Right cardiac atrium (tissue), 5 donors: Measurements from ENCODE around the gene NBPF1. TPM values are rescaled to one million over a fixed set of nuclear protein-coding genes. Genes with fewer than 3 reads are reported as not detected.
A peak's percentile ranks its signal among the peaks of the same experiment; 100 is the strongest.
"Not testable (repeated sequence)": the region's sequence is repeated elsewhere in the genome, so short reads cannot be mapped to it uniquely, and the experiment has no call there.

Source experiments
- ATAC-seq, 2 donors: fragments of 200-7000 bp; cut with Tn5 transposase; one replicate each; pipeline versions ENCODE4 v1.8.0 to v1.9.1; 2020; ENCODE audit warnings: moderate library complexity in 2 of 2, mild to moderate bottlenecking in 1 of 2
- DNase-seq, 3 donors: peaks; one replicate each; pipeline ENCODE4 v3.0.0-alpha.2; 2020
- H3K27ac ChIP-seq: one replicate; pipeline ENCODE4 v1.5.1; 2013; ENCODE audit warnings: mild to moderate bottlenecking, low read length, control low read depth, moderate library complexity
- H3K27me3 ChIP-seq: one replicate; pipeline ENCODE4 v1.6.1; 2013; ENCODE audit not compliant: control insufficient read depth, insufficient read depth
- H3K4me1 ChIP-seq: one replicate; pipeline ENCODE4 v1.6.1; 2013; ENCODE audit warnings: low read length; ENCODE audit not compliant: control insufficient read depth, insufficient read depth
- H3K4me3 ChIP-seq: one replicate; pipeline ENCODE4 v1.5.1; 2013; ENCODE audit warnings: low read length, control low read depth
- H3K9me3 ChIP-seq: one replicate; pipeline ENCODE4 v1.6.1; 2013; ENCODE audit warnings: low read length; ENCODE audit not compliant: control insufficient read depth
- WGBS: extraction: QIAGEN DNeasy Blood & Tissue Kit; methylation state at CpG from one replicate; pipeline ENCODE4 v1.1.7; 2013; 5-methylcytosine and 5-hydroxymethylcytosine counted together
- intact Hi-C, 4 donors: fragments of 100-400 bp; cut with DNase I; formaldehyde crosslinking; loops; one replicate each; pipeline versions ENCODE4 v1.11.0 to v1.14.0; 2022 to 2023
- polyA plus RNA-seq: library from polyadenylated mRNA; stranded (reverse); fragments of 200-250 nt; gene quantifications from one replicate; pipeline ENCODE4 v1.2.3, GENCODE V29; 2013
- total RNA-seq, 4 donors: library from RNA; stranded (reverse); fragmentation: NEBNext Ultra II Directional; extraction: Animal tissue kit (Norgen Biotek cat#: 25700); gene quantifications; one replicate each; pipeline ENCODE4 v1.2.1, GENCODE V29; 2021
- donor health status: healthy with polysubstance abuse.
- donor health status: DM: no; HTN: yes; CAD: no.
- donor health status: DM: no; HTN: no; CAD: no.
- donor health status: DM: no; HTN: yes; CAD: no; lungs with severe emphysema.
- donor health status: DM: yes; HTN: yes; CAD: no.

NBPF1 gene
- total and polyA plus RNA-seq, 5 donors: 6.5 to 18.7 (median 15.6) TPM

DNA sequence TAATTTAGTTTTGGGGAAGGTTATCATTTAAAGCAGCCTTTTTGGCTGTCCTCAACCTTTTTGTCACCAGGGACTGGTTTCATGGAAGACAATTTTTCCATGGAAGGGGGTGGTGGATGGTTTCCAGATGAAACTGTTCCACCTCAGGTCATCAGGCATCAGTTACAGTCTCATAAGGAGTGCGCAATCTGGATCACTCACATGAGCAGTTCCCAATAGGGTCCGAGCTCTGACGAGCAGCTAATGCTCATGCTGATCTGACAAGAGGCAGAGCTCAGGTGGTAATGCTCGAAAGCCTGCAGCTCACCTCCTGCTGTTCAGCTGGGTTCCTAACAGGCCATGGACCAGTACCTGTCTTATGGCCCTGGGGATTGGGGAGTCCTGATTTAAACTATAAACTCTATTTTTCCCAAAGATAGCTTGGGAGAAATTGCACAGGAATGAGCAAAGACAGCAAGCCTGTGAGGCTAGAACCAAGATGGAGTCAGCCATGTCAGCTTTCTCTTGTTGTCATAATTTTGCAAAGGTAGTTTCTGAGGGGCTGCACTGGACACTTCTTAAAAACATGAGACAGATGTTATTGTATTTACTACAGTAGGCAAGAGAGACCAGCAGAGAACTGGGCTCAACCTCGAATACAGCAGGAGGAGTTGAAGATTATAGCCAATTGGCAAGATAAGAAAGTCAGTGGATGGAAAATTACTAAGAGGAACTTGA, 96.5 kb downstream of the NBPF1 start:
- H3K27me3 ChIP-seq, DNase-seq, H3K9me3 ChIP-seq, H3K4me1 ChIP-seq, H3K27ac ChIP-seq, intact Hi-C loops, H3K4me3 ChIP-seq, ATAC-seq: not testable (repeated sequence)
- 66% methylated on average over 5 of the region's 5 CpGs for WGBS

DNA sequence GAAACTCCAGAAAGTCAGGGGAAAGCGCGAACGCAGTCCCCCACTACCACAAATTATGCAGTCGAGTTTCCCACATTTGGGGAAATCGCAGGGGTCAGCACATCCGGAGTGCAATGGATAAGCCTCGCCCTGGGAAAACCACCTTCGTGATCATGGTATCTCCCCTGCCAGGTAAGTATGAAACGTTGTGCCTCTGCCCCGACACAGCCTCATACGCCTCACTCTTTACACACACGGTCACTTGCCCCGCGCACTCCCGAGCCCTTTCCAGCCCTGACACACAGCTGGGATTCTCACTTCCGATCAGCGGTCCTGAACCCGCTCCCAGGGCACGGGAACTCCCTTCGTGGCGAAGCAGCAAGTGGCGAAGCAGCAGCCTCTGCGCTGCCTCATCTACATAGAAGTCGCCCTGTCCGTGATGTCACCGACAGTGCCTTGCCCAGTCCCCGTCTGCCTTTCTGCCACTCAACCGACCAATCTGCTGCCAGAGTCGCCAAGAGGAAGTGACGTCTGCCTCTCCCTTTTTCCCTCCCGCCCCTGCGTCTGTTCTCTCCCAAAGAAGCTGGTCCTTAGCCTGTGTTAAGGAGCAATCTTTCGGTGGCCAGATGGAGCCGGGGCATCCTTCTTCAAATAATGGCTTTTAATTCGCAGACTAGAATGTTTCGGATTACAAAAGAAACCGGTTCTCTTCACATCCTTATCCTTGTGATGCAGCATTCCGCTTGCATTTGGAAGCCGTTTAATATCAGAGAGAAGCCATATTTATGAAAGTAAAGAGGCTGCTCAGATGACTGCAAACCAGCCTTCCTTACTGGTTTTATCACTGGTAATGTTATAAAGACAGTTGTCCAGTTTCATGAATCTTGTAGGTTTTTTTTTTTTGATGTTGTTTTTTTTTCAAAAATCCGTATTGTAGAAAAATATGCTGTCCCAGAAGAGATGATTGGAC, 99.0 kb downstream of the NBPF1 start, which contains the start of gene RNU1-1:
RNU1-1 (minus strand) TSS at position 179 of the 949 bp plus-strand sequence.
- H3K9me3 ChIP-seq, intact Hi-C loops, H3K27me3 ChIP-seq, H3K4me1 ChIP-seq: not testable (repeated sequence)
- peak; percentile 70 to 81 for ATAC-seq
- Histone ChIP-seq H3K27ac (peak within 1 kb of the TSS; percentile 98), H3K4me3 (peak within 1 kb of the TSS; percentile 56)
- WGBS: 1% methylated on average over 37 of the region's 40 CpGs
- peak; percentile 80 to 88 (median 87) for DNase-seq

DNA sequence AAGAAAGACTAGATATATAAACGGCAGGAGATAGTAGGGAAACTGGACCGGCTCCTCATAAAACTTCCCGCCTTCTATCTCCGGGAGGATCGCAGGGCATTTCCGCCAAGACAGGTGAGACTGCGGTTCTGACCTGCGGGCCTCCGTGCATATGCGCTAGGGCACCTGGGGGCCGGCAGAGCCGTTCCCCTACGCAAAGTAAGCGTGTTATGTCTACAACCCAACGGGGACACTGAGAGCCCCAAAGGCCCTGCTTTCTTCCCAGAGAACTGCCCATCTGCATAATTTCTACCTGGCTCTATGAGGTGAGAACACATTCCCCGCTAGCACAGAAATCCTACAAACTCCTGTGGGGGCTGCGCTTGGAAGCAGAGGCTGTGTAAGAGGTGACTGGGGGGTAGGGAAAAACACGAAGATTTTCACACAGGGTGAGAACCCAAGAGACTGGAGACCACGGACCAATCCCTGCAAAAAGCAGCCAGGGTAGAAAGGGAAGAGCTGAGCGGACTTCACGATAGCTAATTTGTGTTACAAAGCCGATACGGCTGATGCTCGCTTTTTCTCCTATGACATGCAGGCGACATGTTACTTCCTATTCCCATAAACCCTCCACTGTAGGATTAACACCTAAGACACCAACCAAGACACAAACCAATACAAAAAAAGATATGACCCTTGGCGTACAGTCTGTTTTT, 99.8 kb downstream of the NBPF1 start:
- intact Hi-C loops, H3K4me3 ChIP-seq, H3K9me3 ChIP-seq, H3K4me1 ChIP-seq, H3K27me3 ChIP-seq: not testable (repeated sequence)
- 11% methylated on average over 26 of the region's 26 CpGs for WGBS
- ATAC-seq (peak; percentile 98 to 99), DNase-seq (peak in 1 of 3 donors; percentile 48)
- H3K27ac ChIP-seq: peak overlapping the region; percentile 81

DNA sequence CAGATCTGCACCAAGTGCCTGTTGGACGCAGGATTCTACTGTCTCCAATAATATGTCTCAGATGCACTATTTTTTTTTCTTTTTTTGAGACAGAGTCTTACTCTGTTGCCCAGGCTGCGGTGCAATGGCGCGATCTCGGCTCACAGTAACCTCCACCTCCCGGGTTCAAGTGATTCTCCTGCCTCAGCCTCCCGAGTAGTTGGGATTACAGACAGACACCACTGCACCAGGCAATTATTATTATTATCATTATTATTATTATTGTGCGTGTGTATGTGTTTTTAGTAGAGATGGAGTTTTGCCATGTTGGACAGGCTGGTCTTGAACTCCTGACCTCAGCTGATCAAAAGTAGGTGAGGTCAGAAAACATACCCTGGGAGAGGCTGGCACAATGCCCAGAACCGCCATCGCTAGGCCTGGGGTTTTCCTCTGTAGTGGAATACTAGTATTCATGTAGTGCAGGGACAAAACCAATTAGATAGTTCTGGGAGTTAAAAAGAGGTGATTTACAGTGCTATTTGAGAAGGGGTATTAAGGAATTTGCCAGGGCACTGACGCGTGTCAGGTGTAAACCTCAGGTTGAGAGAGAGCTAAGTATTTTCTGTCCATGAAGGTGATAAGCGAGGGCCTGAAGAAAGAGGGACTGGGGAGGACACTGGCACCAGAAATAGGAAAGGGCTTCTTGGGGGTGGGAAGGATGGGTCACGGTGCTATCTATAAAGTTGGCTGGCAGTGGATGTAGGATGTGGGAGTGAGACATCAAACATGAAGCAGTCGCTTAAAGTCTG, 100.5 kb downstream of the NBPF1 start:
- intact Hi-C loops, H3K9me3 ChIP-seq, H3K4me3 ChIP-seq, H3K27me3 ChIP-seq, H3K27ac ChIP-seq, H3K4me1 ChIP-seq: not testable (repeated sequence)
- ATAC-seq (peak in 1 of 2 donors; percentile 29), DNase-seq (peak in 1 of 3 donors; percentile 54)
- WGBS: 63% methylated on average over 14 of the region's 15 CpGs

Other genes starting within 250 kb of the NBPF1 start
- 100 to 1,000 TPM; 106 to 132 (median 109) TPM for gene SZRD1, start 246.3 kb downstream of the NBPF1 start, total RNA-seq
- 70.7 TPM for gene SZRD1, start 246.3 kb downstream of the NBPF1 start, polyA plus RNA-seq
- not detected for gene SPATA21, start 176.1 kb downstream of the NBPF1 start, total RNA-seq
- gene SPATA21, start 176.1 kb downstream of the NBPF1 start, polyA plus RNA-seq: 0.23 TPM
- gene NECAP2, start 172.8 kb downstream of the NBPF1 start, total RNA-seq: 10 to 100 TPM; 14.1 to 19.0 (median 18.1) TPM
- gene NECAP2, start 172.8 kb downstream of the NBPF1 start, polyA plus RNA-seq: 14.6 TPM
- gene RNU1-1, start 99.3 kb downstream of the NBPF1 start, total RNA-seq: 1,000 to 10,000 TPM; 3,675 to 8,578 (median 7,073) TPM
- not detected for gene RNU1-1, start 99.3 kb downstream of the NBPF1 start, polyA plus RNA-seq
- 1,000 to 10,000 TPM; 3,675 to 8,578 (median 7,073) TPM for gene RNU1-3, start 53.4 kb upstream of the NBPF1 start, total RNA-seq
- not detected for gene RNU1-3, start 53.4 kb upstream of the NBPF1 start, polyA plus RNA-seq
- gene RNU1-4, start 127.0 kb upstream of the NBPF1 start, total RNA-seq: 1,000 to 10,000 TPM; 3,675 to 8,578 (median 7,073) TPM
- not detected for gene RNU1-4, start 127.0 kb upstream of the NBPF1 start, polyA plus RNA-seq